ENCODE data around the gene DOP1B.

DNA sequence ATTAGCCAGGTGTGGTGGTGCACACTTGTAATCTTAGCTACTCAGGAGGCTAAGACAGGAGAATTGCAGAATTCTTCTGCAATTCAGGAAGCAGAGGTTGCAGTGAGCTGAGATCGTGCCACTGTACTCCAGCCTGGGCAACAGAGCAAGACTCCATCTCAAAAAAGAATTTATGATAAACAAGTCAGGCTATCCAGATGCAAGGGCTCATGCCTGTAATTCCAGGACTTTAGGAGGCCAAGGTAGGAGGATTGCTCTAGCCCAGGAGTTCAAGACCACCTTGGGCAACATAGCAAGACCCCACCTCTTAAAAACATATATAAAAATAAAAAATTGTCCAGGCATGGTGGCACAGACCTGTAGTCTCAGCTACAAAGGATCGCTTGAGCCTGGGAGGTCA is 32.2 kb upstream of the DOP1B start:
- TF ChIP-seq, protein P1, sequence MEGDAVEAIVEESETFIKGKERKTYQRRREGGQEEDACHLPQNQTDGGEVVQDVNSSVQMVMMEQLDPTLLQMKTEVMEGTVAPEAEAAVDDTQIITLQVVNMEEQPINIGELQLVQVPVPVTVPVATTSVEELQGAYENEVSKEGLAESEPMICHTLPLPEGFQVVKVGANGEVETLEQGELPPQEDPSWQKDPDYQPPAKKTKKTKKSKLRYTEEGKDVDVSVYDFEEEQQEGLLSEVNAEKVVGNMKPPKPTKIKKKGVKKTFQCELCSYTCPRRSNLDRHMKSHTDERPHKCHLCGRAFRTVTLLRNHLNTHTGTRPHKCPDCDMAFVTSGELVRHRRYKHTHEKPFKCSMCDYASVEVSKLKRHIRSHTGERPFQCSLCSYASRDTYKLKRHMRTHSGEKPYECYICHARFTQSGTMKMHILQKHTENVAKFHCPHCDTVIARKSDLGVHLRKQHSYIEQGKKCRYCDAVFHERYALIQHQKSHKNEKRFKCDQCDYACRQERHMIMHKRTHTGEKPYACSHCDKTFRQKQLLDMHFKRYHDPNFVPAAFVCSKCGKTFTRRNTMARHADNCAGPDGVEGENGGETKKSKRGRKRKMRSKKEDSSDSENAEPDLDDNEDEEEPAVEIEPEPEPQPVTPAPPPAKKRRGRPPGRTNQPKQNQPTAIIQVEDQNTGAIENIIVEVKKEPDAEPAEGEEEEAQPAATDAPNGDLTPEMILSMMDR (IDR thresholded peaks at IDR 0.05): no peak
- TF ChIP-seq EP300 (IDR thresholded peaks at IDR 0.05): no peak
- no peak for TF ChIP-seq POLR2A (IDR thresholded peaks at IDR 0.05)
- no peak for TF ChIP-seq POLR2AphosphoS5 (IDR thresholded peaks at IDR 0.05)
